Transverse colon (tissue), 4 donors: ENCODE results near the gene NUTM2G. TPM values are rescaled to one million over a fixed set of nuclear protein-coding genes. Genes with fewer than 3 reads are reported as not detected.
"Not testable (repeated sequence)": the region's sequence is repeated elsewhere in the genome, so short reads cannot be mapped to it uniquely, and the experiment has no call there.

Source experiments
- DNase-seq: peaks from one replicate; pipeline ENCODE4 v3.0.0-alpha.2; 2019
- H3K27ac ChIP-seq, 4 donors: fragments of 200-600 bp; sonication (generic); 2 replicates each; pipeline ENCODE4 v1.5.1; 2016 to 2018; ENCODE audit warnings: inconsistent platforms in 4 of 4
- H3K27me3 ChIP-seq: fragments of 200-600 bp; sonication (generic); 2 replicates; pipeline ENCODE4 v1.5.1; 2017; ENCODE audit warnings: inconsistent platforms
- H3K36me3 ChIP-seq, 4 donors: fragments of 200-600 bp; sonication (generic); 2 replicates each; pipeline ENCODE4 v1.5.1; 2017 to 2019; ENCODE audit warnings: inconsistent platforms in 4 of 4
- H3K4me1 ChIP-seq, 4 donors: fragments of 200-600 bp; sonication (generic); 2 replicates each; pipeline ENCODE4 v1.5.1; 2017 to 2020; ENCODE audit warnings: inconsistent platforms in 4 of 4
- H3K4me3 ChIP-seq, 4 donors: fragments of 200-600 bp; sonication (generic); 1 replicate in 1 of 4; 2 replicates in 3 of 4; pipeline versions ENCODE4 v1.5.1 to v1.6.1; 2017 to 2019; ENCODE audit warnings: inconsistent platforms in 4 of 4
- H3K9me3 ChIP-seq, 2 donors: fragments of 200-600 bp; sonication (generic); 2 replicates each; pipeline ENCODE4 v1.5.1; 2017 to 2019; ENCODE audit warnings: inconsistent platforms in 2 of 2
- CTCF ChIP-seq, 5 experiments: fragments of 200-600 bp in 3 of 5; fragments of 450-650 bp in 2 of 5; sonication (generic) in 3 of 5; IDR thresholded peaks; 1 replicate in 2 of 5; 2 replicates in 3 of 5; pipeline ENCODE4 v1.5.1; 2016 to 2017; ENCODE audit warnings: antibody characterized with exemption in 5 of 5, inconsistent platforms in 3 of 5, mild to moderate bottlenecking in 2 of 5, moderate library complexity in 1 of 5
- EP300 ChIP-seq: sonication (generic); formaldehyde crosslinking; IDR thresholded peaks from one replicate; pipeline ENCODE4 v1.6.1; 2017; ENCODE audit warnings: antibody characterized with exemption, low read depth
- POLR2A ChIP-seq: fragments of 450-650 bp; IDR thresholded peaks from one replicate; pipeline ENCODE4 v1.6.1; 2016; ENCODE audit warnings: antibody characterized with exemption, mild to moderate bottlenecking, moderate library complexity
- POLR2AphosphoS5 ChIP-seq, 3 donors: sonication (generic); formaldehyde crosslinking; IDR thresholded peaks; one replicate each; pipeline ENCODE4 v1.6.1; 2016; ENCODE audit warnings: antibody characterized with exemption in 3 of 3
- WGBS, 2 donors: methylation state at CpG; one replicate each; pipeline ENCODE4 v1.1.5; 2018; ENCODE audit warnings: low coverage in 1 of 2; 5-methylcytosine and 5-hydroxymethylcytosine counted together
- in situ Hi-C, 4 donors: fragments of 200-750 bp; cut with MboI; loops; one replicate each; pipeline versions ENCODE4 v1.15.0 to v1.15.1; 2017; ENCODE audit warnings: low sequenced_read_pairs in 3 of 4, low pct_ligation_motif_present in 1 of 4, low pct_unique_long_range_greater_than_20kb in 1 of 4
- intact Hi-C: fragments of 100-400 bp; cut with DNase I; formaldehyde crosslinking; loops from one replicate; pipeline ENCODE4 v1.15.1; 2023; ENCODE audit warnings: low total_unique reads
- total RNA-seq, 4 donors: library from RNA; depleted of rRNA; stranded (reverse); fragments of >200 nt; gene quantifications; one replicate each; pipeline ENCODE4 v1.1.0, GENCODE V29; 2016

NUTM2G gene
- not detected for total RNA-seq

GRCh38 chr9:96928543-96928942 lies at the start of gene NUTM2G:
TSS of gene NUTM2G (plus strand) at chr9:96928843. CDS start at chr9:96929025, 182 bp downstream.
- DNase-seq, H3K27me3 ChIP-seq, H3K27ac ChIP-seq, H3K4me3 ChIP-seq, H3K36me3 ChIP-seq, H3K9me3 ChIP-seq, intact Hi-C loops, H3K4me1 ChIP-seq, in situ Hi-C loops: not testable (repeated sequence)
- WGBS, 2 donors, result no CpG with 5 or more reads among the region's 3 CpGs

GRCh38 chr9:96883922-96884321 lies 44.7 kb upstream of the NUTM2G start:
- intact Hi-C loops, result no loop called here
- no peak overlapping the region for H3K4me3 ChIP-seq
- WGBS, 2 donors, result 54% methylated on average over 1 of the region's 1 CpG; no CpG with 5 or more reads in 1 of the 2 donors

GRCh38 chr9:96884443-96884842 lies 44.2 kb upstream of the NUTM2G start:
- in situ Hi-C loops, result no loop called here
- no peaks in the 10 kb centered on the region for H3K27me3 ChIP-seq
- no peak overlapping the region for H3K4me3 ChIP-seq
- no peak overlapping the region for H3K27ac ChIP-seq
- intact Hi-C loops, result no loop called here
- no peaks in the 10 kb centered on the region for H3K4me1 ChIP-seq
- no peaks in the 10 kb centered on the region for H3K9me3 ChIP-seq
- H3K36me3 ChIP-seq, result no peaks in the 10 kb centered on the region
- 75% methylated on average over 2 of the region's 2 CpGs; no CpG with 5 or more reads in 1 of the 2 donors for WGBS, 2 donors
- DNase-seq, result peak; percentile 50
- TF ChIP-seq EP300 (no peak), POLR2A (no peak), POLR2AphosphoS5 (IDR thresholded peaks at IDR 0.05) (no peak), CTCF (IDR thresholded peaks at IDR 0.05) (no peak)

More at GRCh38 chr9:96883922-96884321, 44.7 kb upstream of the NUTM2G start:
- TF ChIP-seq POLR2A, result no peak
- TF ChIP-seq EP300, result no peak
- TF ChIP-seq POLR2AphosphoS5 (IDR thresholded peaks at IDR 0.05), result no peak
- no peak for TF ChIP-seq CTCF (IDR thresholded peaks at IDR 0.05)
- Histone ChIP-seq H3K27ac (no peak overlapping the region), H3K27me3 (no peaks in the 10 kb centered on the region), H3K9me3 (no peaks in the 10 kb centered on the region), H3K36me3 (no peaks in the 10 kb centered on the region), H3K4me1 (no peaks in the 10 kb centered on the region)
- DNase-seq, result no peak
- in situ Hi-C loops, result no loop called here

GRCh38 chr9:96885424-96885823 lies 43.2 kb upstream of the NUTM2G start:
- no peaks in the 10 kb centered on the region for H3K4me1 ChIP-seq
- no peaks in the 10 kb centered on the region for H3K9me3 ChIP-seq
- no peak overlapping the region for H3K4me3 ChIP-seq
- no peaks in the 10 kb centered on the region for H3K27me3 ChIP-seq
- no peak for TF ChIP-seq EP300
- TF ChIP-seq POLR2AphosphoS5 (IDR thresholded peaks at IDR 0.05), result no peak
- TF ChIP-seq CTCF (IDR thresholded peaks at IDR 0.05), result no peak
- no peak for TF ChIP-seq POLR2A
- no peaks in the 10 kb centered on the region for H3K36me3 ChIP-seq
- DNase-seq, result no peak
- intact Hi-C loops, result no loop called here
- in situ Hi-C loops, result no loop called here
- no peak overlapping the region for H3K27ac ChIP-seq

GRCh38 chr9:96888591-96888990 lies 40.1 kb upstream of the NUTM2G start:
- Histone ChIP-seq H3K9me3 (no peaks in the 10 kb centered on the region), H3K4me3 (no peak overlapping the region), H3K4me1 (no peaks in the 10 kb centered on the region), H3K27ac (no peak overlapping the region), H3K36me3 (no peaks in the 10 kb centered on the region), H3K27me3 (no peaks in the 10 kb centered on the region)
- WGBS, 2 donors, result 96% methylated on average over 4 of the region's 4 CpGs; no CpG with 5 or more reads in 1 of the 2 donors
- in situ Hi-C loops, result no loop called here
- DNase-seq, result no peak
- intact Hi-C loops, result no loop called here
- TF ChIP-seq POLR2AphosphoS5 (IDR thresholded peaks at IDR 0.05), result no peak
- TF ChIP-seq CTCF (IDR thresholded peaks at IDR 0.05), result no peak
- TF ChIP-seq EP300, result no peak
- no peak for TF ChIP-seq POLR2A
